Thyroid gland (tissue), 4 donors: ENCODE data around the gene WDR44.

ENCODE experiments used
- CTCF ChIP-seq, 6 experiments: fragments of 200-600 bp in 3 of 6; fragments of 450-650 bp in 3 of 6; sonication (generic) in 3 of 6; IDR thresholded peaks; one replicate each; pipeline ENCODE4 v1.5.1; 2016 to 2019; ENCODE audit warnings: antibody characterized with exemption in 6 of 6, mild to moderate bottlenecking in 2 of 6, inconsistent platforms in 1 of 6, moderate library complexity in 1 of 6
- POLR2A ChIP-seq, 2 donors: fragments of 450-650 bp; IDR thresholded peaks; one replicate each; pipeline ENCODE4 v1.6.1; 2017; ENCODE audit warnings: antibody characterized with exemption in 2 of 2, mild to moderate bottlenecking in 2 of 2, moderate library complexity in 1 of 2

- TF ChIP-seq CTCF (IDR thresholded peaks at IDR 0.05), result no peak
- TF ChIP-seq POLR2A (IDR thresholded peaks at IDR 0.05), result no peak
Observed at GRCh38 chrX:118496763-118497079, 150.8 kb downstream of the WDR44 start.
